EH (cell line): Measurements from ENCODE around the gene PTPN6.

ENCODE experiments used
- DNase-seq: peaks from one replicate; pipeline ENCODE4 v3.0.0-alpha.2; 2015; ENCODE audit warnings: low read depth

The PTPN6 gene

GRCh38 chr12:6970096-6970527, 19.0 kb downstream of the PTPN6 start:
- DNase-seq, result no peak

- DNase-seq, result no peak
Observed at GRCh38 chr12:6974180-6974579, 23.0 kb downstream of the PTPN6 start.

- no peak for DNase-seq
Observed at GRCh38 chr12:6975297-6976032, 24.3 kb downstream of the PTPN6 start.

- no peak for DNase-seq
Observed at GRCh38 chr12:6977653-6978052, 26.5 kb downstream of the PTPN6 start.

GRCh38 chr12:6978188-6978587, 27.0 kb downstream of the PTPN6 start:
- DNase-seq, result no peak

- no peak for DNase-seq
Observed at GRCh38 chr12:6978611-6979011, 27.5 kb downstream of the PTPN6 start.

GRCh38 chr12:6979021-6979420, 27.9 kb downstream of the PTPN6 start:
- DNase-seq, result no peak

GRCh38 chr12:6979453-6979852, 28.3 kb downstream of the PTPN6 start:
- DNase-seq, result no peak

- DNase-seq, result no peak
Observed at GRCh38 chr12:6980075-6980474, 28.9 kb downstream of the PTPN6 start.

GRCh38 chr12:6980740-6981139, 29.6 kb downstream of the PTPN6 start:
- DNase-seq, result no peak

GRCh38 chr12:6981152-6982052, 30.2 kb downstream of the PTPN6 start:
- no peak for DNase-seq

GRCh38 chr12:6982532-6982931, 31.4 kb downstream of the PTPN6 start:
- no peak for DNase-seq

GRCh38 chr12:6987956-6988553, 36.9 kb downstream of the PTPN6 start:
- no peak for DNase-seq

- DNase-seq, result peak; percentile 83
Observed at GRCh38 chr12:6996040-6996441, 44.9 kb downstream of the PTPN6 start.

GRCh38 chr12:6998715-6999451, 47.7 kb downstream of the PTPN6 start:
- no peak for DNase-seq

- DNase-seq, result no peak
Observed at GRCh38 chr12:7001921-7002591, 50.9 kb downstream of the PTPN6 start.

GRCh38 chr12:7004287-7004803, 53.2 kb downstream of the PTPN6 start:
- DNase-seq, result no peak

- no peak for DNase-seq
Observed at GRCh38 chr12:7004840-7005239, 53.7 kb downstream of the PTPN6 start.

GRCh38 chr12:7005311-7005710, 54.2 kb downstream of the PTPN6 start:
- DNase-seq, result no peak

GRCh38 chr12:7006639-7007038, 55.5 kb downstream of the PTPN6 start:
- DNase-seq, result no peak

- DNase-seq, result no peak
Observed at GRCh38 chr12:7008864-7009263, 57.7 kb downstream of the PTPN6 start.
